ENCODE results near the gene DYNC2LI1.

- no peak for TF ChIP-seq POLR2A (IDR thresholded peaks at IDR 0.05; ENCODE audit: low read depth, low read length)
- TF ChIP-seq POLR2AphosphoS5 (IDR thresholded peaks at IDR 0.05; ENCODE audit: low read depth, low read length) = no peak
- no peak for TF ChIP-seq TAF1 (IDR thresholded peaks at IDR 0.05; ENCODE audit: low read depth, low read length)
- no peak for TF ChIP-seq SPI1 (IDR thresholded peaks at IDR 0.05; ENCODE audit: low read depth, low read length)
- TF ChIP-seq PAX5 (IDR thresholded peaks at IDR 0.05; ENCODE audit: insufficient read depth, low read length, severe bottlenecking) = no peak
Observed at GRCh38 chr2:43822839-43823238, 49.0 kb downstream of the DYNC2LI1 start.

Data from GM12891 (cell line).